Measurements from ENCODE around the gene GLCE.
"Not testable (repeated sequence)": the region's sequence is repeated elsewhere in the genome, so short reads cannot be mapped to it uniquely, and the experiment has no call there.

The GLCE gene

GRCh38 chr15:69271217-69271616, 110.8 kb downstream of the GLCE start:
- DNase-seq (ENCODE audit: low read depth, low spot score), result no peak

GRCh38 chr15:69272139-69272538, 111.7 kb downstream of the GLCE start:
- no peak for DNase-seq (ENCODE audit: low read depth, low spot score)

GRCh38 chr15:69272891-69273290, 112.5 kb downstream of the GLCE start:
- no peak for DNase-seq (ENCODE audit: low read depth, low spot score)

GRCh38 chr15:69275074-69275670, 114.7 kb downstream of the GLCE start:
- DNase-seq (ENCODE audit: low read depth, low spot score), result no peak

- DNase-seq (ENCODE audit: low read depth, low spot score), result no peak
Observed at GRCh38 chr15:69275933-69276560, 115.6 kb downstream of the GLCE start.

GRCh38 chr15:69277316-69277715, 116.9 kb downstream of the GLCE start:
- DNase-seq (ENCODE audit: low read depth, low spot score), result no peak

- no peak for DNase-seq (ENCODE audit: low read depth, low spot score)
Observed at GRCh38 chr15:69279636-69280035, 119.2 kb downstream of the GLCE start.

- no peak for DNase-seq (ENCODE audit: low read depth, low spot score)
Observed at GRCh38 chr15:69280783-69281182, 120.3 kb downstream of the GLCE start.

- no peak for DNase-seq (ENCODE audit: low read depth, low spot score)
Observed at GRCh38 chr15:69282104-69282743, 121.8 kb downstream of the GLCE start.

- DNase-seq (ENCODE audit: low read depth, low spot score), result no peak
Observed at GRCh38 chr15:69285834-69286233, 125.4 kb downstream of the GLCE start.

GRCh38 chr15:69288011-69288410, 127.6 kb downstream of the GLCE start:
- DNase-seq (ENCODE audit: low read depth, low spot score), result no peak

GRCh38 chr15:69288531-69289341, 128.3 kb downstream of the GLCE start:
- no peak for DNase-seq (ENCODE audit: low read depth, low spot score)

- DNase-seq (ENCODE audit: low read depth, low spot score), result no peak
Observed at GRCh38 chr15:69289342-69290146, 129.1 kb downstream of the GLCE start.

GRCh38 chr15:69290346-69291164, 130.1 kb downstream of the GLCE start:
- DNase-seq (ENCODE audit: low read depth, low spot score), result no peak

- not testable (repeated sequence) for DNase-seq (ENCODE audit: low read depth, low spot score)
Observed at GRCh38 chr15:69291651-69292050, 131.2 kb downstream of the GLCE start.

- DNase-seq (ENCODE audit: low read depth, low spot score), result no peak
Observed at GRCh38 chr15:69292826-69293420, 132.5 kb downstream of the GLCE start.

- no peak for DNase-seq (ENCODE audit: low read depth, low spot score)
Observed at GRCh38 chr15:69293741-69294615, 133.5 kb downstream of the GLCE start.

GRCh38 chr15:69296606-69297005, 136.2 kb downstream of the GLCE start:
- no peak for DNase-seq (ENCODE audit: low read depth, low spot score)

GRCh38 chr15:69297642-69298353, 137.4 kb downstream of the GLCE start:
- DNase-seq (ENCODE audit: low read depth, low spot score), result no peak
